HG02798 (cell line): ENCODE results near the gene BRIP1.
"Not testable (repeated sequence)": the region's sequence is repeated elsewhere in the genome, so short reads cannot be mapped to it uniquely, and the experiment has no call there.

Experiments
- ATAC-seq: cut with Tn5 transposase; IDR thresholded peaks from one replicate; pipeline ENCODE4 v1.9.1; 2021; ENCODE audit warnings: mild to moderate bottlenecking; ENCODE audit not compliant: unreplicated experiment, poor library complexity

BRIP1 gene

GRCh38 chr17:61736438-61736837, 126.9 kb downstream of the BRIP1 start:
- no peak for ATAC-seq

GRCh38 chr17:61735807-61736206, 127.5 kb downstream of the BRIP1 start:
- ATAC-seq, result no peak

GRCh38 chr17:61734466-61734865, 128.9 kb downstream of the BRIP1 start:
- no peak for ATAC-seq

GRCh38 chr17:61734012-61734411, 129.3 kb downstream of the BRIP1 start:
- ATAC-seq, result no peak

- no peak for ATAC-seq
Measured at GRCh38 chr17:61733021-61733420, 130.3 kb downstream of the BRIP1 start.

- ATAC-seq, result no peak
Measured at GRCh38 chr17:61732169-61732568, 131.2 kb downstream of the BRIP1 start.

- ATAC-seq, result no peak
Measured at GRCh38 chr17:61731330-61731729, 132.0 kb downstream of the BRIP1 start.

GRCh38 chr17:61729690-61730268, 133.5 kb downstream of the BRIP1 start:
- no peak for ATAC-seq

- no peak for ATAC-seq
Measured at GRCh38 chr17:61728297-61728836, 135.0 kb downstream of the BRIP1 start.

GRCh38 chr17:61727798-61728197, 135.5 kb downstream of the BRIP1 start:
- ATAC-seq, result not testable (repeated sequence)

GRCh38 chr17:61726977-61727376, 136.4 kb downstream of the BRIP1 start:
- no peak for ATAC-seq

GRCh38 chr17:61724777-61725176, 138.6 kb downstream of the BRIP1 start:
- ATAC-seq, result no peak

- no peak for ATAC-seq
Measured at GRCh38 chr17:61723914-61724313, 139.4 kb downstream of the BRIP1 start.

- no peak for ATAC-seq
Measured at GRCh38 chr17:61723183-61723582, 140.1 kb downstream of the BRIP1 start.

- ATAC-seq, result no peak
Measured at GRCh38 chr17:61722398-61722797, 140.9 kb downstream of the BRIP1 start.

GRCh38 chr17:61720016-61720795, 143.1 kb downstream of the BRIP1 start:
- no peak for ATAC-seq

- not testable (repeated sequence) for ATAC-seq
Measured at GRCh38 chr17:61719220-61719619, 144.1 kb downstream of the BRIP1 start.

- no peak for ATAC-seq
Measured at GRCh38 chr17:61718022-61718421, 145.3 kb downstream of the BRIP1 start.

GRCh38 chr17:61717352-61717751, 146.0 kb downstream of the BRIP1 start:
- ATAC-seq, result no peak

- ATAC-seq, result no peak
Measured at GRCh38 chr17:61716225-61716829, 147.0 kb downstream of the BRIP1 start.

- no peak for ATAC-seq
Measured at GRCh38 chr17:61715348-61715747, 148.0 kb downstream of the BRIP1 start.
